Activated naive CD8-positive, alpha-beta T cell treated with anti-CD3 and anti-CD28 coated beads, Interleukin-2, amount 10 ng/mL, durations not matched to agents 7 days and 5 days (primary cell): ENCODE data around the gene PPP6R2. TPM values are rescaled to one million over a fixed set of nuclear protein-coding genes. Genes with fewer than 3 reads are reported as not detected.
A peak's percentile ranks its signal among the peaks of the same experiment; 100 is the strongest.

ENCODE experiments used
- ATAC-seq: fragments of 150-1000 bp; cut with Tn5 transposase; one replicate; pipeline ENCODE4 v1.10.0; 2021; ENCODE audit warnings: low read depth, moderate library complexity
- POLR2A ChIA-PET: fragments of 350-600 bp; sonication (Branson Sonifier 250); formaldehyde crosslinking; loops from one replicate; lab custom pipeline; 2021; ENCODE audit warnings: antibody characterized with exemption; lab: Charles Lee
- DNase-seq: peaks from one replicate; pipeline ENCODE4 v3.0.0; 2021
- H3K27ac Mint-ChIP-seq: one replicate; pipeline ENCODE4 v1.8.0; 2022; ENCODE audit warnings: mild to moderate bottlenecking, mixed read lengths
- H3K27me3 Mint-ChIP-seq: one replicate; pipeline ENCODE4 v1.8.0; 2022; ENCODE audit warnings: mild to moderate bottlenecking, moderate library complexity, mixed read lengths
- H3K36me3 Mint-ChIP-seq: one replicate; pipeline ENCODE4 v1.8.0; 2021; ENCODE audit warnings: mild to moderate bottlenecking, mixed read lengths
- H3K4me1 Mint-ChIP-seq: one replicate; pipeline ENCODE4 v1.8.0; 2021; ENCODE audit warnings: mixed read lengths
- H3K4me3 Mint-ChIP-seq: one replicate; pipeline ENCODE4 v1.8.0; 2022; ENCODE audit warnings: mild to moderate bottlenecking, moderate library complexity, mixed read lengths
- H3K9me3 Mint-ChIP-seq: one replicate; pipeline ENCODE4 v1.8.0; 2021; ENCODE audit warnings: mixed read lengths
- total RNA-seq, 2 experiments: library from RNA; stranded (reverse); gene quantifications; one replicate each; pipeline ENCODE4 v1.2.3, GENCODE V29; 2021

Gene PPP6R2
- total RNA-seq, 2 experiments from 2014 or later = 81.6 to 86.8 TPM

DNA sequence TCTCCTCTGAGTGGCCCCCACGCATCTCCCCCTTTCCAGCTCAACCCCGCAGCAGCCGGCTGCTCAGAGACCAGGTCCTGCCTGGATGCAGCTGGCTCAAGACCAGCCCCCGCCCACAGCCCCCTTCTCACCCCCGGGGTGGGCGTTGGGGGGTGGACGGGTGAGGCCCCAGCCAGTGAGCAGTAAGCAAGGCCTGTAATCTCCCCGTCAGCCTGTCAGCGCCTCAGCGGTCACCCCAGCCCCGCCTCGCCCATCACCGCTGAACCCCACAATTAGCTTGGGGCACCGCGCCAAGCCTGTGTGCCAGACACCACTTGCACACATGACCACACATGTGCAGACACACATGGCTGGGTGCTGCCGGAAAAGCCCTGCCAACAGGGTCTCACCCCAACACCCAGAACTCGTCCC lies 41.5 kb upstream of the PPP6R2 start:
- Mint-ChIP-seq H3K4me1 (peaks cover 5% of the 10 kb centered on the region), H3K27me3 (peaks cover 12% of the 10 kb centered on the region), H3K4me3 (no peak overlapping the region), H3K36me3 (peaks cover 1% of the 10 kb centered on the region), H3K9me3 (no peaks in the 10 kb centered on the region), H3K27ac (no peak overlapping the region)
- DNase-seq (no peak), ATAC-seq (no peak)
- POLR2A ChIA-PET = interaction anchor here (0.7 kb wide), 1 partner anchor 151 kb away, joined by 4 read pairs; no protein-coding TSS in a partner anchor

DNA sequence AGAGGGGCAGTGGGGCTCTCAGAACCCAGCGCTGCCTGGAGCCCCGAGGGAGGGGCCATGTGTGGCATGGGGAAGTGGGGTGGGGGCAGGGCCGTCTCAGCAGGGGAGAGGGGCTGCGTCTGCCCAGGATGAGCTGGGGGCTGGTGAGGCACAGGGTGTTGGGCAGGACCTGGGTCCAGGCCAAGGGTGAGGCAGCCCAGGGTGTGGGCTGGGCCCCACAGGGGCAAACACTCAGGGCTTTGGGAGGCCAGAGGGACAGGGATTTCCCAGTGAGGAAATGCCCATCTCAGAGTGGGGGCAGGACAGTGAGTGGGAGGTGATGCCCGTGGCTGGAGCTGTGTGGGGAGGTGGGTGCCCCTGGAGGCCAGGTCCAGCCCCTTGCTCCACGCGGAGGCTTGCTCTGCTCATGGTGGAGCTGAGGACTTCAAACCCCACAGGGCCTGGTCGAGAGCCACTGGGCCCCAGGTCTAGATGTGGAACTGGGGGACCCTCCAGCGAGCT lies 41.0 kb upstream of the PPP6R2 start:
- Mint-ChIP-seq H3K27me3 (peaks cover 12% of the 10 kb centered on the region), H3K9me3 (no peaks in the 10 kb centered on the region), H3K36me3 (peaks cover 1% of the 10 kb centered on the region), H3K27ac (no peak overlapping the region), H3K4me3 (no peak overlapping the region), H3K4me1 (peaks cover 5% of the 10 kb centered on the region)
- ATAC-seq (no peak), DNase-seq (no peak)
- POLR2A ChIA-PET = interaction anchor here (0.7 to 6.0 kb wide), 4 partner anchors 8 to 150 kb away, joined by 3 to 51 read pairs (median 4); no protein-coding TSS in a partner anchor

DNA sequence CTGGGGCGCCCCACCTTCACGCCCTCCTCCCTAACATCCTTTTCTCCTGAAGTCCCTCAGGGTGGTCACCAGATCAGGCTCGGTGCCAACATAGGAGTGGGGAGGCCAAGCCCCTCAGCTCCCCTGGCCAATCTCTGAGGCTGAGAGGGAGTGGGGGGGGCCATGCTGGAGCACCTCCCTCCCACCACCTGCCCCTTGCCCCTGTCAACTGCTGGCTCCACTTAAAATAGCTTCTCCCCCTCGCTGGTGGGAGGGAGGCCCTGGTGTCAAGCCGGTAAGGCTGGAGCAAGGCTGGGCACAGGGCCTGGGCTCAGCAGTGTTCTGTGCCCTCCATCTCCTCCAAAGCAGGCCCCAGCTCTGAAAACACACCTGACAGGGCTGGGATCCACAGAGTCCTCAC lies 40.6 kb upstream of the PPP6R2 start:
- H3K27ac Mint-ChIP-seq = no peak overlapping the region
- DNase-seq (no peak), ATAC-seq (no peak)
- H3K9me3 Mint-ChIP-seq = no peaks in the 10 kb centered on the region
- H3K36me3 Mint-ChIP-seq = peaks cover 1% of the 10 kb centered on the region
- POLR2A ChIA-PET = interaction anchor here (1.1 to 6.0 kb wide), 3 partner anchors 9 to 59 kb away, joined by 3 to 51 read pairs (median 3); no protein-coding TSS in a partner anchor
- peaks cover 12% of the 10 kb centered on the region for H3K27me3 Mint-ChIP-seq
- H3K4me1 Mint-ChIP-seq = peaks cover 5% of the 10 kb centered on the region
- no peak overlapping the region for H3K4me3 Mint-ChIP-seq

DNA sequence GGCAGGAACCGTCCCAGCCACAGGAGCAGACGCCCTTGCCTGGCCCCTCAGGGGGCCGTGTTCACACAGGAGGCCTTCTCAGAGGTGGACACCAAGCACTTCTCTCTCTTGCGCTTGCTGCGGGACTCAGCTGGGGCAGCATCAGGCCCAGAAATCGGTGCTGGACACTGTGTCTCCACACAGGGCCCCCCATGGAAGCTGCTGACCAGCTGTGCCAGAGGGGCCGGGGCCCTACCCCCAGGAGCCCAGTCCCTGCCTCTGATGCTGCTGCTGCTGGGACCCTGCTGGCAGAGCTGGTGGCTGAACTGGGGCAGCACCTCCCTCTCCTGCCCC lies 39.6 kb upstream of the PPP6R2 start:
- POLR2A ChIA-PET = interaction anchor here (1.1 to 6.0 kb wide), 2 partner anchors 10 to 60 kb away, joined by 3 to 51 read pairs; no protein-coding TSS in a partner anchor
- no peak for DNase-seq

DNA sequence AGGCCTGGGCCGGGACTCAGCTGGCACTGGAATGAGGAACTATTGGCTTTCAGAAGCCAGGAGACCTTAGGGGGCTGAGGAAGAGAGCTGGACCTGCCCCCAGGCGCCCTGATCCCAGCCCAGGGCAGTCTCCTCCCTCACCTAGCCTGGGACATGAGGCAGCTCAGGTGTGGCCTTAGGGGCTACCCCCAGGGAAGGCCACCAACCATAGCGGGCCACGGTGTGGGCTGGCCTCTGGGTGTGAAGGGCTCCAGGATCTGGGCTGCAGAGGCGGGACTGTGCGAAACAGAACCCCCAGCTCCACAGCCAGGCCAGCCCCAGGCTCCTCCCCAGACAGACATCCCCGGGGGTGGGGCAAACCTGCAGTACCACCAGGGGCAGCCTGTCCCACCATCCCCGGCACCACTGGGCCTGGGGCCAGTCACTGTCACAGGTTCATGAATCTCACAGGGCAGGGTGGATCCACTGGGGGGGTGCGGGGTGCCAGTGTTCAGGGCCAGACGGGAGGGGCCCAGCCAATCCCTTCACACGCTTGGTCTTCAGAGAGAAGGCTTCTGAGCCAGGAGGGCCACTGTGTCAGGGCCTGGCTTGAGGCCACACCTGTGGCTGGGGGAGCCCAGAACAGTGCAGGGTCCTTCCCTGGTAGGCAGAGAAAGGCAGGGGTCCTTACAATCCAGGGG lies 39.1 kb upstream of the PPP6R2 start:
- peak overlapping the region; percentile 17 for H3K4me3 Mint-ChIP-seq
- peaks cover 1% of the 10 kb centered on the region for H3K36me3 Mint-ChIP-seq
- DNase-seq (no peak), ATAC-seq (no peak)
- H3K4me1 Mint-ChIP-seq = peaks cover 10% of the 10 kb centered on the region
- peaks cover 11% of the 10 kb centered on the region for H3K27me3 Mint-ChIP-seq
- no peaks in the 10 kb centered on the region for H3K9me3 Mint-ChIP-seq
- peak overlapping the region; percentile 73 for H3K27ac Mint-ChIP-seq
- POLR2A ChIA-PET = interaction anchor here (6.0 kb wide), 1 partner anchor 10 kb away, joined by 51 read pairs; no protein-coding TSS in a partner anchor

More for the DNA sequence above, 39.6 kb upstream of the PPP6R2 start:
- H3K27ac Mint-ChIP-seq = no peak overlapping the region
- H3K4me1 Mint-ChIP-seq = peaks cover 6% of the 10 kb centered on the region
- H3K36me3 Mint-ChIP-seq = peaks cover 1% of the 10 kb centered on the region
- no peaks in the 10 kb centered on the region for H3K9me3 Mint-ChIP-seq
- H3K4me3 Mint-ChIP-seq = no peak overlapping the region
- H3K27me3 Mint-ChIP-seq = peaks cover 12% of the 10 kb centered on the region
- ATAC-seq = no peak

DNA sequence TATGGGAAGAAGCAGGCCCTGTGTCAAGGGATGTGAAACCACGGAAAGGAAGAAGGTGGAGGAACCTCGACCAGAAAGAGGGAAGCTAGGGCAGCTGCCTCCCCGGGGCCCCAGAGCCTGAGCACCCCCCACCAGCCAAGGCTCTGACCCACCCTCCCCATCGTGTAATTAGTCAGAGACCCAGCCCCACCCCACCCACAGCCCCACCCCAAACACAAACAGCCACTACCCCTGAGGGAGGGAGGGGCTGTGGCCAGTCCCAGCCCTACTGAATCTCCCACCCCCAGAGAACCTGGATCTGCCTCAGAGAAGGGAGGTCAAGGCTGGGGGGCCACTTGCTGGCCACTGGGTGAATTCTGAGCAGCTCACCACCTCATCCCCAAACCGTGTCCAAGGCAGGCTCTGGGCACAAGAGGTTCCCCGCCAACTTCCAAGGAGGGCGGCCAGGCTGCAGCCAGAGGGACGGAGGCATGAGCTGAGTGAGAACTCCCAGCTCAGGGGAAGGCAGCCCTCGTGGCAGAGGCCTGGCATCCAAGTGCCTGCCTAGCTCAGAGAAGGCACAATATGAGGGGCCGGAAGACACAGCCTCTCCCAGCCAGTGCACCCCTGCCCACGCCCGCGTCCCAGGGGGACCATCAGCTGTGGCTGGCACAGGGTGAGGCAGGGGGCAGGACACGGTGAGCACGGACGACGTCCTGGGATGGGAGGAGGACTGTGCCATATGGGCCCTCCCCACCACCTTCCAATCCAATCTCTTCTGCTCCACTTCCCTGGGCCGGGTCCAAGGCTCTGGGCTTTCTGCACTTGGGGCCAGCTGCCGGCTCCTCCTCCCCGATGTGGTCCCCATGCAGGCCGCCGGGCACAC lies 38.4 kb upstream of the PPP6R2 start:
- ATAC-seq (no peak), DNase-seq (no peak)
- Mint-ChIP-seq H3K9me3 (no peaks in the 10 kb centered on the region), H3K4me3 (no peak overlapping the region), H3K27me3 (peaks cover 10% of the 10 kb centered on the region), H3K27ac (peak overlapping the region; percentile 73), H3K36me3 (peaks cover 1% of the 10 kb centered on the region), H3K4me1 (peaks cover 10% of the 10 kb centered on the region)
- POLR2A ChIA-PET = interaction anchor here (1.0 to 6.0 kb wide), 2 partner anchors 10 to 11 kb away, joined by 3 to 51 read pairs; no protein-coding TSS in a partner anchor

DNA sequence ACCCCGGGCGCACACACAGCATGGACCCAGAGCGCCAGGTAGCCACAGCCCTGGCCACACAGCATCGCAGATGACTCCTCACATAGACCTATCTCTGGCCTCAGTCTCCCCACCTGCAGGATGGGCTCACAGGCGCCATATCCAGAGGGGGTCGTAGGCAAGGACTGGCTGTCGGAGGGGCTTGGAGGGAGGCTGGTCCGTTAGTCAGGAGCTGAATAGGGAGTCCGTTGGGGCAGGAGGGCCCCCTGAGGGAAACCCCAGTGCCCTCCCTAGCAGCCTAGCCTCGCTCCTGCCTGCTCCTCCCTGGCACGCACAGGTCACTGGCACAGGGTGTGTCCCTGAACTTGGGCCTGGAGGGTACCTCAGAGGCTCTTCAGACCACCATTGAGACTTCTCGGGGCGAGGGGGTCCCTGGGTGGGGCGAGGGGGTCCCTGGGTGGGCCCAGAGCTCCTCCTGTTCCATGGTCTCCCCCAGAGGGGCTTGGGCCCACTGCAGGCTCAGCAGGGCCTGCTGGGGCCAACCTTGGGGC lies 37.7 kb upstream of the PPP6R2 start:
- Mint-ChIP-seq H3K9me3 (no peaks in the 10 kb centered on the region), H3K4me1 (peaks cover 10% of the 10 kb centered on the region), H3K27me3 (peaks cover 10% of the 10 kb centered on the region), H3K27ac (no peak overlapping the region), H3K36me3 (peaks cover 1% of the 10 kb centered on the region), H3K4me3 (peak overlapping the region; percentile 79)
- POLR2A ChIA-PET = interaction anchor here (0.6 to 6.0 kb wide), 3 partner anchors 9 to 27 kb away, joined by 3 to 51 read pairs (median 4); no protein-coding TSS in a partner anchor
- DNase-seq (no peak), ATAC-seq (no peak)

DNA sequence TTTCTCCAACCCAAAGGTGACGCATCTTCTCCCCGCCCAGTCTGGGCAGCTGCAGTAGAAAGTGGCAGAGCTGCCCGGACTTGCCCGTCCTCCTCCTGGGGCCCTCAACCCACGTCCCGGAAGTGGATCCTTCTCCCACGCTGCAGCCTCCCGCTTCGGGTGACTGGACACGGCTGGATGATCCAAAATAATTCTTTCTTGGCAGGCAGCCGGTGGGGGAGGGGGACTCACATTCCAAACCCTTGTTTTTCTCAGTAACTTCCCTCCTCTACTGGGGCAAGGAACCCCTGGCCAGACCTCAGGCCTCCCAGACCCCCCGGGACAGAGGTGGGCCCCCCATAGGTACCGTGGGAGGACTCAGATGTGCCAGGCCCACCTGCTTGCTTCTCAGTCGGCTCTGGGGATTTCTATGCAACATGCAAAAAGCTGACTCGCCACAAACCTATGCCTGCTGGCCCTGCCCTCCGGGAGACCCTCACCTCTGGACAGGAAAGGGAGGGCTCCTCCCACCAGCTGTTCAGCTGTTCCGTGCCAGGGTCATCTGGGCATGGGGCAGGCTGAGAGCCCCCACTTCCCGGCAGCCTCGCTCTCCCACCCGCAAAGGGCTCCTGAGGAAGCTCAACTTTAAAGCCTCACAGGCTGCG lies 37.1 kb upstream of the PPP6R2 start:
- DNase-seq (no peak), ATAC-seq (no peak)
- peaks cover 10% of the 10 kb centered on the region for H3K4me1 Mint-ChIP-seq
- H3K4me3 Mint-ChIP-seq = peak overlapping the region; percentile 79
- peaks cover 10% of the 10 kb centered on the region for H3K27me3 Mint-ChIP-seq
- H3K27ac Mint-ChIP-seq = no peak overlapping the region
- H3K36me3 Mint-ChIP-seq = peaks cover 1% of the 10 kb centered on the region
- POLR2A ChIA-PET = interaction anchor here (0.6 to 6.0 kb wide), 3 partner anchors 9 to 27 kb away, joined by 4 to 51 read pairs (median 5); no protein-coding TSS in a partner anchor
- H3K9me3 Mint-ChIP-seq = no peaks in the 10 kb centered on the region

DNA sequence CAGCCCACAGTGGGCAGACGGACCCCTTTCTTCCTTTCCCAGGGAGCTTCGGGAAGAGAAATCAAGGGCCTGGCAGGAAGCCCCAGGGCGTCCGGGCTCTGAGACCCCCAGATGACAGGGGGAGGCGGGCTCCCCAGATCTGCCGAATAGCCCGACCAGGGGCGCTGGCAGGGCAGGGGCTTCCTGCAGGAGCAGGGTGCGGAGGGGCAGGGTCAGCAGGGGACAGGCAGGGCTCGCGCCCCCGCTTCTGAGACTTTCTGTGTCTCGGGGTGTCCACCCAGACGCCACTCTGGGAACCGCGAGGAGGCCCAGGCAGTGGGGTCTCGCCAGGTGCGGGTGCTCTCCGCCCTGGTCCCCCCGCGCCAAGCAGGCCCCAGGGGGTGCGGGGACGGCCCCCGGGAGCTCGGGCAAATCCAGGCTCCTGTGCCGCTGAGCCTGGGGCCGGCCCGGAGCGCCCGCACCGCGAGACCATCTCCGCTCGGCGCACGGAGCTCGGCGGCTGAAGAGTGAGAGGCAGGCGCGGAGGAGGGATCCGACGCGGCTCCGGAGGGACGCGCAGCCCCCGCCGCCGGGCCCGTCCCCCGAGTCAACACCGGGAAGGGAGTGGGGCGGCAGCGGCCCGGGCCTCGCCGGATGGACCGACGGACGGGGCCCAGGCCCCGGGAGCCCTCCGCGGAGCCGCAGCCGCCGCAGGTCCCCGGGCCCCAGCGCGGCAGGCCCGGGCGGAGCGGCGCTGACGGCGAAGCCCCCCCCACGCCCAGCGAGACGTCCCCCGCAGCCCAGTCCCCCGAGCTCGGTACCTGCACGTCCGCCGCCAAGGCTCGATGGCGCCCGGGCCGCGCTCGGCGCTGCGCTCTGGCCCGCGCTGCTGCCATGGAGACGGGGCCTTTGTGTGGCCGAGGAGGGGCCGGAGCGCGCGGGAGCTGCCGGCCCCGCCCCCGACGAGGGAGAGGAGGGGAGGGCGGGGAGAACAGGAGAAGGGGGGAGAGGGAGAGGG lies 36.1 kb upstream of the PPP6R2 start, which contains the start of gene PLXNB2:
TSS of gene PLXNB2 (minus strand) at position 894 of the 997 bp plus-strand sequence. CDS start 17,062 bp downstream, outside the sequence.
- POLR2A ChIA-PET = interaction anchor here (0.6 to 6.0 kb wide), 5 partner anchors 8 to 259 kb away, joined by 3 to 51 read pairs (median 4); no protein-coding TSS in a partner anchor
- Mint-ChIP-seq H3K9me3 (no peaks in the 10 kb centered on the region), H3K36me3 (no peaks in the 10 kb centered on the region), H3K4me1 (peaks cover 10% of the 10 kb centered on the region), H3K27me3 (peaks cover 10% of the 10 kb centered on the region), H3K4me3 (peak within 1 kb of the TSS; percentile 47), H3K27ac (no peak within 1 kb of the TSS)
- peak; percentile 50 for ATAC-seq
- peak; percentile 71 for DNase-seq

DNA sequence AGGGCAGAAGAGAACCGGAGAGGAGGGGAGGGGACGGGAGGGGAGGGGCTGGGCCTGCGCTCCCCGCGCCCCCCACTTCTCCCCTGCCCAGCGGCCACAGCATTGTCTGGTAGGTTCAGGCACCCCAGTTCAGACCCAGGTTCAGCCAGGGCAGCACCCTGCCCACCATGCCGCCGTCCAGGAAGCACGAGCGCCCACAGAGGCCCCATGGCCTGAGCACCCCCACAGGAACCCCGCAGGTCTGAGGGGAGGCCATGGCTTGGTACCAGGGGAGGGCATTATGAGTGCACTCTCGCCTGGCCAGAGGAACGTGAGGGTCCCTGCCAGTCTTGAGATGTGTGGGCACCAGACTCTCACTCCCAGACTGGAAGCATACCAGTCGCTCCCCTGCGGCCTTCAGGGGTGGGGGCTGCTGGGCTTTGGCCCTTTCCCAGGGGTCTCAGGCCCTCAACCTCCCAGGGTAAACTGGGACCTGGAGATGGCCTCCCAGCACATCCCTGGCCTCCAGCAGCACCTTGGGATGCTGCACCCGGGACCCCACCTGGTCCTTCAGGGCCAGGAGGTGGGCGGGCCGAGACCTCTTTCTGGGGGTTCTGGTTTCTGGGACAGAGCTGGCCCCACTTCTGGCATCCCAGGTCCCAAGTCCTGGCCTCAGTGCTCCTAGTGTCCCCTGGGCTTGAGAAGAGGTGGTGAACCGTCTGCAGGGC lies 35.1 kb upstream of the PPP6R2 start:
- no peak for ATAC-seq
- H3K36me3 Mint-ChIP-seq = no peaks in the 10 kb centered on the region
- DNase-seq = no peak
- H3K4me1 Mint-ChIP-seq = peaks cover 10% of the 10 kb centered on the region
- peaks cover 10% of the 10 kb centered on the region for H3K27me3 Mint-ChIP-seq
- H3K27ac Mint-ChIP-seq = no peak overlapping the region
- H3K4me3 Mint-ChIP-seq = no peak overlapping the region
- H3K9me3 Mint-ChIP-seq = no peaks in the 10 kb centered on the region
- POLR2A ChIA-PET = interaction anchor here (0.6 to 6.0 kb wide), 3 partner anchors 14 to 258 kb away, joined by 3 to 51 read pairs (median 4); no protein-coding TSS in a partner anchor

DNA sequence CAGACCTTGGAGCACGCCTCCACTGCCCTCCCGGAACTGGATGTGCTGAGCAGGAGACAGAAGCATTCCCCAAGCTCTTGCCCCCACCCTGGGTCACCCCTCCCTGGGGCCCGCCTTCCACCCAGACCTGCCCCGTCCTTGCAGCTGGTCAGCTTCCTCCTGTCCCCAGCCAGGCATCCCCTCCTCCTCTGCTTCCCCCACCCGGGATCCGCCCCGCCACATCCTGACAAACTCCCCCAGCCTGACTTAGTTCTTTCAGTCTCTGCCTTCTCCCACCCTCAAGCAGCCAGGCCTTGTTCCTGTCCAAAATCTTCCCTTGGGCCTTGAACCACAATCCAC lies 34.6 kb upstream of the PPP6R2 start:
- H3K27ac Mint-ChIP-seq = peak overlapping the region; percentile 82
- H3K27me3 Mint-ChIP-seq = peaks cover 10% of the 10 kb centered on the region
- peak overlapping the region; percentile 54 for H3K4me3 Mint-ChIP-seq
- POLR2A ChIA-PET = interaction anchor here (0.8 kb wide), 1 partner anchor 33 kb away, joined by 3 read pairs; no protein-coding TSS in a partner anchor
- DNase-seq = no peak
- H3K36me3 Mint-ChIP-seq = no peaks in the 10 kb centered on the region
- ATAC-seq = no peak
- no peaks in the 10 kb centered on the region for H3K9me3 Mint-ChIP-seq
- peaks cover 10% of the 10 kb centered on the region for H3K4me1 Mint-ChIP-seq
